Skeletal muscle satellite cell (primary cell): ENCODE results near the gene ACOT8.

Source experiments
- H3K27me3 ChIP-seq: 2 replicates; pipeline ENCODE4 v1.7.0; 2013; ENCODE audit warnings: low read length; ENCODE audit not compliant: control insufficient read depth, insufficient read depth
- H3K36me3 ChIP-seq: 2 replicates; pipeline ENCODE4 v1.7.0; 2013; ENCODE audit warnings: mild to moderate bottlenecking, control low read depth, low read length; ENCODE audit not compliant: insufficient read depth
- H3K4me1 ChIP-seq: 2 replicates; pipeline ENCODE4 v1.7.0; 2013; ENCODE audit warnings: low read length; ENCODE audit not compliant: control insufficient read depth, insufficient read depth
- H3K4me2 ChIP-seq: 2 replicates; pipeline ENCODE4 v1.7.0; 2013; ENCODE audit warnings: mild to moderate bottlenecking, low read length
- H3K4me3 ChIP-seq: 2 replicates; pipeline ENCODE4 v1.7.0; 2013; ENCODE audit warnings: low read length
- H3K9ac ChIP-seq: 2 replicates; pipeline ENCODE4 v1.7.0; 2013; ENCODE audit warnings: mild to moderate bottlenecking, low read depth, low read length, moderate library complexity
- H3K9me3 ChIP-seq: replicated peaks from 2 replicates; pipeline ENCODE4 v1.7.0; 2013; ENCODE audit warnings: mild to moderate bottlenecking, control low read depth, low read length

The ACOT8 gene

GRCh38 chr20:45863543-45864470, 6.6 kb upstream of the ACOT8 start:
- no peaks in the 10 kb centered on the region for H3K27me3 ChIP-seq
- H3K36me3 ChIP-seq, result no peaks in the 10 kb centered on the region
- no peak overlapping the region for H3K4me3 ChIP-seq

DNA sequence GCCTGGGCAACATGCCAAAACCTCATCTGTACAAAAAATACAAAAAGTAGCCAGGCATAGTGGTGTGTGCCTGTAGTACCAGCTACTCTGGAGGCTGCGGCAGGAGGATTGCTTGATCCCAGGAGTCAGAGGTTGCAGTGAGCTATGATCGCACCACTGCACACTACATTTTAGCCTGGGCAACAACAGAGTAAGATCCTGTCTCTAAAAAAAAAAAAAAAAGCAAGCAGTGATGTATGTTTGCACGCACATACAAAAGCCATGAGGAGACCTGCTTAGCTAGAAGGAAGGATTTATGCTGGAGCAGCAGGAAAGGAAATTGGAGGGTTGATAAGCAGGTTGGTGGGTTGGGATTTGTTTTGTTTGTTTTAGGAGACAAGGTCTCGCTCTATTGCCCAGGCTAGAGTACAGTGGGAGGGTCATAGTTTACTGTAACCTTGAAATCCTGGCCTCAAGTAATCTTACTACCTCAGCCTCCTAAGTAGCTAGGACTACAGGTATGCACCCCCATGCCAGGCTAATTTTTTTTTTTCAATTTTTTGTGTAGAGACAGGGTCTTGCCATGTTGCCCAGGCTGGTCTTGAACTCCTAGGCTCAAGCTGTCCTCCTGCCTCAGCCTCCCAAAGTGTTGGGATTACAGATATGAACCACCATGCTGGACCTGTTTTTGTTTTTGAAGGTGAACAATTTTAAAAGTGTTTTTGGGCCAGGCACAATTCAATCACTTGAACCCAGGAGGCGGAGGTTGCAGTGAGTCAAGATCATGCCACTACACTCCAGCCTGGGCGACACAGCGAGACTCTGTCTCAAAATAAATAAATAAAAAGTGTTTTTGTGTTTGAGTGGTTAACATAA, 4.3 kb upstream of the ACOT8 start:
- Histone ChIP-seq H3K4me1 (peaks cover 11% of the 10 kb centered on the region), H3K9ac (no peak overlapping the region), H3K36me3 (no peaks in the 10 kb centered on the region), H3K27me3 (no peaks in the 10 kb centered on the region), H3K4me2 (no peak overlapping the region), H3K4me3 (no peak overlapping the region), H3K9me3 (no peaks in the 10 kb centered on the region)

More at GRCh38 chr20:45863543-45864470, 6.6 kb upstream of the ACOT8 start:
- Histone ChIP-seq H3K9ac (no peak overlapping the region), H3K9me3 (no peaks in the 10 kb centered on the region), H3K4me2 (no peak overlapping the region), H3K4me1 (peaks cover 12% of the 10 kb centered on the region)

DNA sequence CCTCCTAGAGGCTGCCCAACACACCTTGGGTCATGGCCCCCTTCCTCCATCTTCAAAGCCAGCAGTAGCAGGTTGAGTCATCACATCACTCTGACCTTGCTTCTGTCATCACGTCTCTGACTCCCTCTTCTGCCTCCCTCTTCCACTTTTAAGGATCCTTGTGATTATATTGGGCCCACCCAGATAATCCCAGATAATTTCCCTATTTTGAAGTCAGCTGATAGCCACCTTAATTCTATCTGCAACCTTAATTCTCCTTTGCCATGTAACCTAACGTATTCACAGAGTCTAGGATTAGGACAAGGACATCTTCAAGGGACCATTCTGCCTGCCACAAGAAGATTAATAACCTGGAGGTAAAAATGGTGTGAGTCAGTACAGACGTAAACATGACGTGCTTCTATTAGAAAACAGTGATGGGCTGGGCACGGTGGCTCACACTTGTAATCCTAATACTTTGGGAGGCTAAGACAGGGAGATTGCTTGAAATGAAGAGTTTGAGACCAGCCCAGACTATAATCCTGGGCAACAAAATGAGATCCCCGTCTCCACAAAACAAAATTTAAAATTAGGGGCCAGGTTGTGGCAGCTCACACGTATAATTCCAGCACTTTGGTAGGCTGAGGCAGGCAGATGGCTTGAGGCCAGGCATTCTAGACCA, 3.5 kb upstream of the ACOT8 start:
- no peak overlapping the region for H3K4me2 ChIP-seq
- no peaks in the 10 kb centered on the region for H3K36me3 ChIP-seq
- H3K27me3 ChIP-seq, result no peaks in the 10 kb centered on the region
- H3K9ac ChIP-seq, result no peak overlapping the region
- no peak overlapping the region for H3K4me3 ChIP-seq
- H3K4me1 ChIP-seq, result peaks cover 18% of the 10 kb centered on the region
- no peaks in the 10 kb centered on the region for H3K9me3 ChIP-seq

DNA sequence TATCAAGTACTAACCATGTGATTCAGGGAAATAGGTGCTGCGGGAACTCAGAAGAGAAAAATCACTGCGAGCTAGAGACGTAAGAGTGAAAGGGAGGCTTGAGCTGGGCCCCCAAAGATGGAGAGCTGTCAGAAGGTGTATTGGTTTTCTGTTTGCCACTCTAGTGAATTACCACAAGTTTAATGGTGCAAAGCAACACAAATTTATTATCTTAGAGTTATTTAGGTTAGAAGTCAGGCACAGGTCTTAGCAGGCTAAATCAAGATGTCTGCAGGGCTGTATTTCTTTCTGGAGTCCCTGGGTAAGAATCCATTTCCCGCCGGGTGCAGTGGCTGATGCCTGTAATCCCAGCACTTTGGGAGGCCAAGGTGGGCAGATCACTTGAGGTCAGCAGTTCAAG, 2.7 kb upstream of the ACOT8 start:
- H3K4me1 ChIP-seq, result peaks cover 19% of the 10 kb centered on the region
- H3K27me3 ChIP-seq, result no peaks in the 10 kb centered on the region
- H3K9me3 ChIP-seq, result no peaks in the 10 kb centered on the region

GRCh38 chr20:45857882-45858216, 657 bp upstream of the ACOT8 start:
- H3K27me3 ChIP-seq, result no peaks in the 10 kb centered on the region
- H3K4me1 ChIP-seq, result peaks cover 19% of the 10 kb centered on the region
- peak overlapping the region; percentile 93 for H3K4me3 ChIP-seq
- peak overlapping the region; percentile 77 for H3K9ac ChIP-seq
- H3K36me3 ChIP-seq, result peaks cover 8% of the 10 kb centered on the region
- H3K9me3 ChIP-seq, result no peaks in the 10 kb centered on the region
- peak overlapping the region; percentile 98 for H3K4me2 ChIP-seq

More for the DNA sequence above, 2.7 kb upstream of the ACOT8 start:
- H3K4me2 ChIP-seq, result no peak overlapping the region
- H3K9ac ChIP-seq, result no peak overlapping the region
- H3K36me3 ChIP-seq, result peaks cover 3% of the 10 kb centered on the region
- H3K4me3 ChIP-seq, result no peak overlapping the region

DNA sequence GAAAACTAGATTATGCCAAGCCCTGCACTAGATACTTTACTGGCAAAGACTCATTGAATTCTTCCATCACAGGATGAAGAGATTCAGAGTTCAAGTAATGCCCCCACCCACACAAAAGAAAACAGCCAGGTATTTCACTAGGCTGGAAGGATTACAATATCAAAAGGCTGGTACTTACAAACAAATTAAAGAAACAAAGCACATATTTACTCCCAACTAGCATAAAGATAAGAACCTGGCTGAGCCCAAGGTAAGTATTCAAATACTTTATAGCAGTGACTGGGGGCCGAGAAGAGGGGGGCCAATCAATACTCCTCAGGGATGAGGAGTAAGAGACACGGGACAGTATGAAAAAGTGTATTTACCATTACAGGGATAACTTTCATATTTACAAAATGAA, 3.7 kb downstream of the ACOT8 start:
- no peak overlapping the region for H3K4me2 ChIP-seq
- H3K4me1 ChIP-seq, result peaks cover 19% of the 10 kb centered on the region
- no peaks in the 10 kb centered on the region for H3K9me3 ChIP-seq
- no peak overlapping the region for H3K9ac ChIP-seq
- peaks cover 18% of the 10 kb centered on the region for H3K36me3 ChIP-seq
- H3K27me3 ChIP-seq, result no peaks in the 10 kb centered on the region
- H3K4me3 ChIP-seq, result no peak overlapping the region

- Histone ChIP-seq H3K27me3 (no peaks in the 10 kb centered on the region), H3K9me3 (no peaks in the 10 kb centered on the region), H3K36me3 (peaks cover 23% of the 10 kb centered on the region), H3K4me2 (no peak overlapping the region), H3K4me1 (peaks cover 12% of the 10 kb centered on the region), H3K9ac (no peak overlapping the region), H3K4me3 (no peak overlapping the region)
Measured at GRCh38 chr20:45852326-45852725, 4.9 kb downstream of the ACOT8 start.

GRCh38 chr20:45851501-45851900, 5.7 kb downstream of the ACOT8 start:
- no peak overlapping the region for H3K4me3 ChIP-seq
- no peak overlapping the region for H3K4me2 ChIP-seq
- H3K27me3 ChIP-seq, result no peaks in the 10 kb centered on the region
- no peak overlapping the region for H3K9ac ChIP-seq
- H3K36me3 ChIP-seq, result peaks cover 24% of the 10 kb centered on the region
- peaks cover 9% of the 10 kb centered on the region for H3K4me1 ChIP-seq
- H3K9me3 ChIP-seq, result no peaks in the 10 kb centered on the region

- Histone ChIP-seq H3K9me3 (no peaks in the 10 kb centered on the region), H3K4me3 (no peak overlapping the region), H3K9ac (no peak overlapping the region), H3K4me1 (peaks cover 3% of the 10 kb centered on the region), H3K27me3 (no peaks in the 10 kb centered on the region), H3K4me2 (no peak overlapping the region), H3K36me3 (peaks cover 29% of the 10 kb centered on the region)
Measured at GRCh38 chr20:45850926-45851325, 6.3 kb downstream of the ACOT8 start.

- Histone ChIP-seq H3K27me3 (no peaks in the 10 kb centered on the region), H3K9me3 (no peaks in the 10 kb centered on the region), H3K4me3 (no peak overlapping the region), H3K36me3 (peaks cover 36% of the 10 kb centered on the region), H3K4me1 (no peaks in the 10 kb centered on the region), H3K9ac (no peak overlapping the region), H3K4me2 (no peak overlapping the region)
Measured at GRCh38 chr20:45850238-45850637, 7.0 kb downstream of the ACOT8 start.

GRCh38 chr20:45848969-45849582, 8.1 kb downstream of the ACOT8 start:
- H3K36me3 ChIP-seq, result peaks cover 38% of the 10 kb centered on the region

More at GRCh38 chr20:45848969-45849582, 8.1 kb downstream of the ACOT8 start:
- Histone ChIP-seq H3K4me2 (no peak overlapping the region), H3K4me1 (no peaks in the 10 kb centered on the region), H3K27me3 (no peaks in the 10 kb centered on the region), H3K9me3 (no peaks in the 10 kb centered on the region), H3K4me3 (no peak overlapping the region), H3K9ac (no peak overlapping the region)
